ENCODE results near the gene SMAD7.

The SMAD7 gene

DNA sequence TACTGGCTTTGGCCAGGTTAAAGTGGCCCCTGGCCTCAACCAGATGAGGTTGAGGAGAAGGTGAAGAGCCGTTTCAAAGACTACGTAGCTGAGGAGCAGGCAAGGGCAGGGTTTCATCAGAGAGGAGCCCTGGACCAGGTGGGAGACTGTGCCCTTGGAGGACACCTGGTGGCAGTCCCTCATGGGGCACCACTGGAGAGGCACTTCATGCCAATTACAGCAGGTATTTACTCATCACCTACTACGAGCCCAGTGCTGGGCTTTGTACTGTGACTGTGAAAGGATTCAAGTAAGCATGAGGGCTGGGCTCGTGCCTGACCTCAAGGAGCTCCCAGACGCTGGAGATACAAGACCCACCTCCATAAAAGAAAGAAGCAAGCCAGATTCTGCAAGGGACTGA lies 37.6 kb downstream of the SMAD7 start:
- DNase-seq: no peak

DNA sequence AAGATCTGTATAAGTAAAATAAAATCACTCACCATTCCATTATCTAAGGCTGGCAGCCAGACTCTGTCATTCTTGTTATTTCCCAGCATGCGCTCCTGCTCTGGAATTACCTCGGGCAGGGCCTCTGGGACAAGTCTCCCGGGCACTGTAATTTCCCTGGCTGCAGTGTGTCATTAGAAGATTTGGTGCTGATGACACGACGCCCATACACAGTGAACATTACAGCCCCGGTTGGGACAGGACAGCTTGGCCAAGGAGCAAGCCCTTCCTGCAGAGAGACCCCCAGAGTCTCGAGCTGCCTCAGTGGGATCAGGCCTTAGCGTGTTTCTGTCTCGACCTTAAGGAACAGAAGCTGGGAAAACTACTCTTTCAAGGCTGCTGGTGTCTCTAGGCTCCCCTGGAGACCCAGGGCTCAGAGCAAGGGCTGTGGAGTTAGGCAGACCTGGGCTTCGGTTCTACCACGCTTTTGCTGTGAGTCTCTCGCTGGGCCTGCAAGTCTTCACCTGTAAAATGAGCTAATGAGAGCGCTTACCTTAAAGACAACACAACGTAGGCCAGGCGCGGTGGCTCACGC lies 39.7 kb downstream of the SMAD7 start:
- DNase-seq: no peak

- no peak for DNase-seq
Measured at GRCh38 chr18:48909721-48910120, 41.0 kb downstream of the SMAD7 start.

DNA sequence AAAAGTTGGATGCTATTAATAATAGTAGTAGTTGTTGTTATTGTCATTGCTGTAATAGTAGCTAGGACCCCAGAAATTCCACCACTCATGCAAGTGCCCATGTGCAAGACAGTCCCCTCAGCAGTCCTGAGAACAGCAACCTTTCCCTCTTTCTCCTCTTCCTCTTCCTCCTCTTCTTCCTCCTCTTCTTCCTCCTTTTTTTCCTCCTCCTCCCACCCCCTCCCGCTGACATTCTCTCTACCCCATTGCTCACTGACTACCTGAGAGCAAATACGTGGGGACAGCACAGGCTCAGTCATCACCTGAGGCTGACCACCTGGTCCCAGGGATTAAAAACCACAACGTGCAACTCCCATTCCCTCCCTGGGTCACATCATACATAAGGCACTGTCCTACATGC lies 41.8 kb downstream of the SMAD7 start:
- no peak for DNase-seq

DNA sequence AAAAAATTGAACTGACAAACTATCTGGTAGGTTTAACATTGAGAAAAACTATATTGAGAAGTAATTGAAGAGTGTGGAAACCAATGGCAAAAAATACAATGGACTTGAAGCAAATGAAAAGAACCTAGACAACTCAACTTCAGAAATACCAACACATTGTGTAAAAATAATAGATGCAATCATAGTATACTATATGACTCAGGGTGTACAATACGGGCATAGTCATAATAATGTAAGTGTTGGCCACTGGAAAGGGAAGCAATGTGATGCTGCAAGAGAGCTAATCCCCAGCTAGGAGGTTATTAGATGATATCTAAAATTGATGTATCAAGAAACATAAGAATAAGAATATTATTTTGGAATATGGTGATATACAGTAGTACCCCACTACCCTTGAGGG lies 45.3 kb downstream of the SMAD7 start:
- DNase-seq: peak; percentile 11

- DNase-seq: no peak
Measured at GRCh38 chr18:48904847-48905394, 45.8 kb downstream of the SMAD7 start.

DNA sequence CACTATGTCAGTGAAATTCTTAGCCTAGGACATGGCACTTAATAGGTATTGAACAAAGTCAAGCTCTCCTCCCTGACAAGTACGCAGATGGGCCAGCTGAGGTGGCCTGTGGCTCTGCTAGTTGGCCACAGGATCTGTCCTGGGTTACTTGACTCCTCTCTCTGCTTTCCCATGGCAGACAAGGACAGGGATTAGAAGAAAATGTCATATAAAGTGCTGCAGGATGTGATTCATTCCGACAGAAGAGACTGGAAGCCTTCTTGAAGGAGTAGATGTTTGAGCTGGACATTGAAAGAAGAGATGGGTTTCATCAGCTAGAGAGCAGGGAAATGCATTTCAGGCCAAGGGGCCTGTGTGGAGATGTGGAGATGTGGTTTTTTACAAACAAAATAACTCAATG lies 46.7 kb downstream of the SMAD7 start:
- DNase-seq: no peak

- DNase-seq: no peak
Measured at GRCh38 chr18:48902856-48903601, 47.7 kb downstream of the SMAD7 start.

DNA sequence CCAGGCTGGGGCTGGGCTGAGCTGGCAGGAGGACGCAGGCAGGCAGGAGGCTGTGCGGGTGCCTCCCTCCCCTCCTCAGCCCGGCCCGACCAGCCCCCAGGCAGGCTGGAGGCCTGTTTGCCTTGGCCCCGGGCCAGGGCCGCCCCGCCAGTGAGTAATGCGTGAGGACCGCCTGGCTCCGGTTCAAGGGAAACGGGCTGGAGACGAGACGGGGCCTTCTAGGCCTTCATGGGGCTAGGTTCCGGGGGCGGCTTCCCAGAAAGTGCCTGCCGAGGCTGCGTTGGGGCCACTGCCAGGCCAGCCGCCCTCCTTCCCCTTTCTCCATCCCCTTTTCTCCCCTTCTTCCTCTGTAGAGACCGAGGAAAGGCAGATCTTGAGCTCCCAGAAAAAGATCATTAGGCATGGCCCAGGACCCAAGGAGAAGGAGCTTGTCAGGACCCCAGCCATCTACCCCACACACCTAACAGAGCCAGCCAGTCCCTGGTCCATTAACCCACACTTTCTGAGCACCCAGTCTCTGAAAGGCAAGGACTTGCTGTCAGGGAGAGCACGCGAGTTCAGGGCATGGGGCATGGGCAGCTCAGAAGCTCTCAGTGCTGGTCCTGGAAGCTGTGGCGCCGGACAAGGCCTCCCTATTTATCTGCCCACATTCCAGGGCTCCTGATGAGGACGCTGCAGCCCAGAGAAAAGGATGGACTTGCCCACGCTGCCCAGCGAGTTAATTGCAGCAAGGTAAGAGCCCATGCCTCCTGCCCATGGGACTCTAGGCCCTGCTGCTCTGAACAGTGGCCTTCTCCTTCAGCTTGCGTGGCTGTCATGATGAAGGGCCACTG lies 48.5 kb downstream of the SMAD7 start:
- peak; percentile 35 for DNase-seq

GRCh38 chr18:48901145-48902022 lies 49.4 kb downstream of the SMAD7 start:
- no peak for DNase-seq

- no peak for DNase-seq
Measured at GRCh38 chr18:48900469-48900868, 50.3 kb downstream of the SMAD7 start.

DNA sequence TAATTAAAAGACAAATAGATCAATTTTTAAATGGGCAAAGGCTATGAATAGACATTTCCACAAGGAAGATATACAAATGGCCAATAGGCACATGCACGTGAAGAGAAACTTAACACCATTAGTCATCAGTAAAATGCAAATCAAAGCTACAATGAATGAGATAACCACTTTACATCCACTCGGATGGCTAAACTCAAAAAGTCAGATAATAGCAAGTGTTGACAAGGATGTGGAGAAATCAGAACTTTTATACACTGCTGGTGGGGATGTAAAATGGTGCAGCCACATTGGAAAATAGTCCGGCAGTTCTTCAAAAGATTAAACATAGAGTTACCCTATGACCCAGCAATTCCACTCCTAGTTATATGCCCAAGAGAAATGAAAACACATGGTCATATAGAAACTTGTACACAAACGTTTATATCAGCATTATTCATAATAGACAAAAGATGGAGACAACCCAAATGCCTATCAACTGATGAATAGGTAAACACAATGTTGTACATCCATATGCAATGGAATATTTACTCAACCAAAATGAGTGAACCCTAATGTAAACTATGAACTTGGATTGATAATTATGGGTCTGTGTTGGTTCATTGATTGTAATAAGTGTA lies 51.1 kb downstream of the SMAD7 start:
- DNase-seq: no peak

DNA sequence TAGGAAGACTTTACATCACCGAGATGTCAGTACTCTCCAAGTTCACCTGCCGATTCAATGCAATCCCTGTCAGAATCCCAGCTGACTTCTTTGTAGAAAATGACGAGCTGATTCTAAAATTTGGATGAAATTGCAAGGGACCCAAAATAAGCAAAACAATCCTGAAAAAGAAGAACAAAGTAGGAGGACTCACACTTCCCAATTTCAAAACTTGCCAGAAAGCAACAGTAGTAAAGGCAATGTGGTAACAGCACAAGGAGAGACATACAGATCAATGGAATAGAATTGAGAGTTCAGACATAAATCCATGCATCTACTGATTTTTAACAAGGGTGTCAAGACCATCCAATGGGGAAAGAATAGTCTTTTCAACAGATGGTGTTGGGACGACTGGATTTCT lies 52.2 kb downstream of the SMAD7 start:
- peak; percentile 42 for DNase-seq

- DNase-seq: no peak
Measured at GRCh38 chr18:48897531-48897930, 53.2 kb downstream of the SMAD7 start.

DNA sequence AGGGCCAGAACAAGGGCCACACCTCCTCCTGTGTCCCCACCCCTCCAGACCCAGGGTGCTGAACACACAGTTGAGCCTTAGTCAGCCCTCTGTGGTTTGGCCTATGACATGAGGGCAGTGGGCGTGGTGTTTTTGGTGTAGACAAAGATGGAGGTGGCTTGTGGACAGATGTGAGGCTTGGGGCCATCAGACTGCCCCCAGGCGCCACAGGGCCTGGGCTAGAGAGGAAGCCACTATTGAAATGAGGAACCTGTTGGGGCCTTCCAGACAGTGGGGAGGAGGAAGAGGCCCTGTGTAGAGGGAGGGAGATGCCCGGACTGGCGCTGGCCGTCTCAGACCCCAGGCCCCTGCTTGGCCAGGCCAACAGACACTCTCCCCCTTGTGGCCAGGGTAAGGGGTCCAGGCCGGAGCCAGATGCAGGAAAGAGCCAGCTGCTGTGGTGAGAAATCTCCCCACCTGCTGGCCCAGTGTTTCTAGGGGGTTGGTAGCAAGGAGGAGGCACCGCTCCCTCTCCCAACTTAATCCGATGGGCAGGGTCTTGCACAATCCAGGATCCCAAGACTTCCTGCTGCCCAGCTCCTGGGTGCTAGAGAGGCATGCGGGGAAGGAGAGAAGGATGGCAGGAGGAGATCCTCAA lies 53.8 kb downstream of the SMAD7 start:
- DNase-seq: peak; percentile 100

DNA sequence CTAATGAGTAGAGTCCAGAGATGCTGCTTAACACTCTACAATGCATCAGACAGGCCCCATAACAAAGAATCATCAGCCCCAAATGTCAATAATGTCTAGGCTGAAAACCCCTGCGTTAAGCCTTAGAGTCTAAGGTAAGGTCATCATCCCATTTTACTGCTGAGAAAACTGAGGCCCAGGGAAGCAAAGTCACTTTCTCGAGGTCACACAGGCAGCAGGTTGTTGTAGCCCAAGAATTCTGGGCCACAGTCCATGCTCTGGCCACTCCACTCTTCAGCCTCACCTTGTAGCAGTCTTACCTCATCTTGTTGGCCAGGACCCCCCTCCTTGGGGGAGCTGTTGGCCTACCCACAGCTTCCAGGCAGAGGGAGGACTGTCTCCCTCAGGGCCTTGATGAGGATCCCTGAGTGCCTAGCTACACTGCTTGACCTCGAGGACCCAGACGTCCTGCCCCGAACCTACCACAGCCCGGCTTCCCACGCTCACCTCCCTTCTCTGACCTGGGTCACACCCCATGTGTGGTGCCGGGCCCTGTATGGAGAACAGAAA lies 54.4 kb downstream of the SMAD7 start:
- DNase-seq: no peak

DNA sequence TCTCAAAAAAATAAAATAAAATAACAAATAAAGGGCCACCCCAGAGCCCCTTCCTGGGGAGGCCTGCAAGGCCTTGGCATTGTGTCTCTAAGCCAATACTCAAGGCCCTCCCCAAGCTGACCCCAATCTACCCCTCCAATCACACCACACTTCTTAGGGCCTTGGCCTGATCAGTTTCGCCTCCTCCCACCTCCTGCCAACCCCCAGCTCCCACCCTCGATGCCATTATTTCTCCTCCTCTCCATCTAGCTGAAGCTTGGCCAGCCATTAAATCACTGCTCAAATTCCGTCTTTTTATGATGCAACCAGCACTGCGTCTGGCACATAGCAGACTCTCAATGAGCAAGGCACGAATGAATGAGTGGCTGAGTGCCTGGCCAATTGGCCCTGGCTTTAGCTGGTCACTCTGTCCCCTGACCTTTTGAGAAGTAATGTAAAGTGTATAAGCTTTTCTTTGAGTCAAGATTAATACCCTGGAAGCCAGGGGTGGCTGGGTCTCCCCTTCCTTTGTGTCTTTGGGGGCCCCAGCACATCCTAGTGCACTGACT lies 55.9 kb downstream of the SMAD7 start:
- DNase-seq: no peak

GRCh38 chr18:48893608-48894600 lies 56.9 kb downstream of the SMAD7 start:
- DNase-seq: no peak

DNA sequence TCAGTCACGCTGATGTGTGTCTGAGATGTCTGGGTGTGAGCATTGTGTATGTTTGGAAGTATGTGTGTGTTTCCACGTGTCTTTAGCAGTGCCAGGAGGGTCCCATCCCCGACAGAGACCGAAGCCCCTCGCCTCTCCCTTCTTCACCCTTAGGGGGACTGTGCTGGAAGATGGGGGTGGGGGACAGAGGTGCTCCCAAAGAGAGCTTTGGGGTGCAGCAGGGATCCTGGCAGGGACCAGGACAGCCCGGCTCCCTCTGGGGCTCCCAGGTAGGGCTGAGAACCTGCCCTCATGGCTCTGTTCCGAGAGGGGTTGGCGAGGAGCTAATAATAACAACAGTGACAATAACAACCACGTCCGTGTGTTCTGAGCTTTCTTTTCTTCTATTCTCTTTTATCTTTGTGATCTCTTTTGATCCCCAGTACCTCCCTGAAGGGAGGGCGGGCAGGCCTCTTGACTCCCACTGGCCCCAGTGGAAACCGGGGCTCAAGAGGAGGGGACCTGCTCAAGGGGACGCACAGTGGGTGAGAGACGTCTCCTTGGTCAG lies 57.6 kb downstream of the SMAD7 start:
- DNase-seq: no peak
